ENCODE measurements around the gene CSTB.

CSTB gene

GRCh38 chr21:43733529-43734071 lies 42.5 kb downstream of the CSTB start:
- Mint-ChIP-seq H3K27me3 (no peaks in the 10 kb centered on the region), H3K36me3 (peaks cover 18% of the 10 kb centered on the region), H3K9me3 (no peaks in the 10 kb centered on the region), H3K27ac (peak overlapping the region; percentile 58), H3K4me3 (no peak overlapping the region), H3K4me1 (peaks cover 49% of the 10 kb centered on the region)
- no peak for DNase-seq
- CTCF ChIA-PET: interaction anchor here (0.6 kb wide), 1 partner anchor 1126 kb away, joined by 3 read pairs; no protein-coding TSS in a partner anchor

GRCh38 chr21:43733060-43733459 lies 43.0 kb downstream of the CSTB start:
- Mint-ChIP-seq H3K9me3 (no peaks in the 10 kb centered on the region), H3K36me3 (peaks cover 18% of the 10 kb centered on the region), H3K27me3 (no peaks in the 10 kb centered on the region), H3K4me3 (no peak overlapping the region), H3K4me1 (peaks cover 55% of the 10 kb centered on the region), H3K27ac (no peak overlapping the region)
- DNase-seq: no peak
- CTCF ChIA-PET: no interaction called here

DNA sequence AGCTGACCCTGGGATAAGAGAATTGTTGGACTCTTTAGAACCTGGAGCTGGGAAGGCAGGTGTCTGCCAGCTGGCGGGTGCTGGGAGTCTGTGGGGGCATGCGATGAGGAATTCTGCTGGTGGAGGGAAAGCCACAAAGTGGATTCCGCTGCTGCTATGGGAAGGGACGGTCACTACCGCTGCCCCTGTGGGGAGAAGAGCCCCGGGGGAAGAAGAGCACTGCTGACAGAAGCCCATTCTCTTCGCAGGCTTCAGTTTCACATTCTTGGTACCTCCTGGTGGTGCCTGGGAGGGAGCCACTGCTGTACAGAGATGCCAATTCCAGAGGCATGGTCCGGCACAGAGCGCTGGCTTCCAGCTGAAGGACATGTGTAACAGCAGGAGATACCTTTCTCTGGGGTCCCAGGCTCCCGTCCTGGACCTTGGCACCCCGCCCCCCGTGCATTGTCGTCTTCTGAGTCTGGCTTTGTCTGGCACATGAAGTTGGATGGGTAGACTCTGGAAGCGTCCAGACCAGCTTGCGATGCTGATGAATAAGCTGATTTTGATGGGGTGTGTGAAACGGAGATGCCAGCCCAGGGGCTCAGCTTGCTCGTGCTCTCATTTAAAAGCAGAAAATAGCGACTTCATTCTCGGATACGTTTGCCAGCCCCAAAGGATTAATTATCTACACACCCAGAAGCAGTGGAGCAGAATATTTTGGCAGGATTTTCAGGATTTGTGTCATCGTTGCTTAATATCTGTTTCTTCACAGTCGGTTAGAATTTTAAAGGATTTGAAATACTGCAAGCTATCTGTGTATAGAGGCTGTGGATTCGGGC lies 44.0 kb downstream of the CSTB start:
- Mint-ChIP-seq H3K27ac (no peak overlapping the region), H3K4me1 (peaks cover 64% of the 10 kb centered on the region), H3K4me3 (no peak overlapping the region), H3K27me3 (no peaks in the 10 kb centered on the region), H3K9me3 (no peaks in the 10 kb centered on the region), H3K36me3 (peaks cover 17% of the 10 kb centered on the region)
- no peak for DNase-seq
- CTCF ChIA-PET: no interaction called here

DNA sequence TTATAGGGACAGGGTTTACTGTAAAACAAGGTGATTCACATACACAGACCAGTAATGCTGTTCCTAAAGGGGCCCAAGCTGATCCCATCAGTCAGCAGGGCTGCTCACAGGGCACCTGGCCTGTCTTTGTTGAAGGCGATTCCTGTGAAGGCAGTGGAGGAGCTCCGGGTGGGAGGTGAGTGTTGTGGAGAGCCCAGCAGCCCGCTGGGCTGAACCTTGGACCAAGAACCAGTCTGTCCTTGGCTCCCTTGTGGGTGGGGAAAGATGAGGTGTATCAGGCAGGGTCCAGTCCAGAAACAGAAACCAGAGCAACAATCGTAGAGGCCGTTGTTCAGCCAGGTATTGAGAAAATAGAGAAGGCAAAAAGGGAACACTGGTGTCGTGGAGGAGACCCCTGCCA lies 44.6 kb downstream of the CSTB start:
- DNase-seq: no peak
- Mint-ChIP-seq H3K4me1 (peaks cover 70% of the 10 kb centered on the region), H3K36me3 (peaks cover 19% of the 10 kb centered on the region), H3K4me3 (no peak overlapping the region), H3K9me3 (no peaks in the 10 kb centered on the region), H3K27ac (peak overlapping the region; percentile 74), H3K27me3 (no peaks in the 10 kb centered on the region)
- CTCF ChIA-PET: no interaction called here

DNA sequence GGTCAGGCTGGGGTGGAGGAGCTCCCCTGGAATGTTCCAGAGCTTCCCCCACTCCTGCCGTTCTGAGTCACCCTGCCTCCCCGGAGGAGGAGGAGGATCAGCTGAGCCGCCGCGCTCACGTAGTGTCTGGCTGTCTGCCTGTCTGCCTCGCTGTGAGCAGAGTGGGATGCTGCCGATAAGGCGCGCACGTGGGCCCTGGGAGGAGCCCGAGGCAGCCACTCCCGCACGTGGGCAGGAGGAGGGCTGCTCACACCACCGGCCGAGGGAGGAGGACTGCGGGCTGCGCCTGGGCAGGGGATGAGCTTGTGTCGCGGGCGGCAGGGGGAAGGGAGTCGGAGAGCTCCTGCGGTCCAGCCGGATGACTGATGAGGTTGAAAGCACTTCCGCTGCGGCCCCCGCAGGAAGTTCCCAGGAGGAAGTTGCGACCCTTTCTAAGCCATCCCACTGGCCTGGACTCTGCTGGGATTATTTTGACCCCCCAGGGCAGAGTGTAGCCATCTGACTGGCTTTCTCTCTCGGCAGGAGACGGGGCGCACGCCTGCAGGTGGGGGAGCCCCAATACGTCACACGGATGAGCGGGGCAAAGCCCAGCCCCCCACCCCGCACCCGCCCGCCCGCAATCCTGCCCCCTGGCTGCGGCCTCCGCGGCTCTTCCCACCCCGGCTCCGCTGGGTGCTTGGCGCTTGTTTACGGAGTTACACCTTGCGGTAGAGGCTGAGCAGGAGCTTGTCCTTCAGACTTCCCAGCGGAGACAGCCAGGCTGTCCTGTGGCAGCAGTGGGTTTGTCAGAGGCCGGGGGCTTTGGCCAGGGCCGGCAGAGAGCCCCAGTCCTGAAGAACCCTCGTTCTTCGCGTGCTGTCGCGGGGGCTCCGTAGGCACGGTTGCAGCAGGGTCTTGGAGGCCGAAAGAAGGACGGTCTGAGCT lies 47.4 kb downstream of the CSTB start:
- CTCF ChIA-PET: interaction anchor here (0.5 to 0.8 kb wide), 3 partner anchors 9 to 761 kb away, joined by 3 to 4 read pairs (median 3); no protein-coding TSS in a partner anchor
- H3K27me3 Mint-ChIP-seq: no peaks in the 10 kb centered on the region
- peaks cover 66% of the 10 kb centered on the region for H3K4me1 Mint-ChIP-seq

DNA sequence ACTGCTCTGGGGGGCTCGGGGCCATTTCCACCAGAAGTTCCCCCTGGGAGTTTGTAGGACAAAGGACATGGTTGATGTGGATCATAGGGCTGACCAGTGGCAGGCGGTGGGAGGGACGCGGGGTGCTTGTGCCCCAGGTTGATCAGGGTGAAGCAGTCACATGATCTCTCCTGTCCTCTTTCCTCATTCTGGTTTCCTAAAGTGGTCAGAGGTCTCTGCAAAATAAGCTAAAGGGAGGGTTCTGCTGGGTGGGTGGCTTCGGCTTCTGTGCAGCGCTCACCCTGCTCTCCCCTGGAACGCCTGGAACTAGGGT lies 48.0 kb downstream of the CSTB start:
- Mint-ChIP-seq H3K27ac (no peak overlapping the region), H3K27me3 (no peaks in the 10 kb centered on the region), H3K4me1 (peaks cover 62% of the 10 kb centered on the region), H3K36me3 (peaks cover 14% of the 10 kb centered on the region), H3K4me3 (peak overlapping the region; percentile 53), H3K9me3 (no peaks in the 10 kb centered on the region)
- CTCF ChIA-PET: interaction anchor here (0.6 kb wide), 1 partner anchor 26 kb away, joined by 3 read pairs; no protein-coding TSS in a partner anchor
- DNase-seq: no peak

More for the DNA sequence above, 47.4 kb downstream of the CSTB start:
- peak; percentile 81 for DNase-seq
- no peaks in the 10 kb centered on the region for H3K9me3 Mint-ChIP-seq
- H3K27ac Mint-ChIP-seq: peak overlapping the region; percentile 68
- peaks cover 17% of the 10 kb centered on the region for H3K36me3 Mint-ChIP-seq
- peak overlapping the region; percentile 53 for H3K4me3 Mint-ChIP-seq

GRCh38 chr21:43727519-43728153 lies 48.5 kb downstream of the CSTB start:
- H3K9me3 Mint-ChIP-seq: no peaks in the 10 kb centered on the region
- peak overlapping the region; percentile 53 for H3K4me3 Mint-ChIP-seq
- H3K27ac Mint-ChIP-seq: no peak overlapping the region
- no peaks in the 10 kb centered on the region for H3K27me3 Mint-ChIP-seq
- DNase-seq: no peak
- CTCF ChIA-PET: no interaction called here
- peaks cover 60% of the 10 kb centered on the region for H3K4me1 Mint-ChIP-seq
- H3K36me3 Mint-ChIP-seq: peaks cover 14% of the 10 kb centered on the region

DNA sequence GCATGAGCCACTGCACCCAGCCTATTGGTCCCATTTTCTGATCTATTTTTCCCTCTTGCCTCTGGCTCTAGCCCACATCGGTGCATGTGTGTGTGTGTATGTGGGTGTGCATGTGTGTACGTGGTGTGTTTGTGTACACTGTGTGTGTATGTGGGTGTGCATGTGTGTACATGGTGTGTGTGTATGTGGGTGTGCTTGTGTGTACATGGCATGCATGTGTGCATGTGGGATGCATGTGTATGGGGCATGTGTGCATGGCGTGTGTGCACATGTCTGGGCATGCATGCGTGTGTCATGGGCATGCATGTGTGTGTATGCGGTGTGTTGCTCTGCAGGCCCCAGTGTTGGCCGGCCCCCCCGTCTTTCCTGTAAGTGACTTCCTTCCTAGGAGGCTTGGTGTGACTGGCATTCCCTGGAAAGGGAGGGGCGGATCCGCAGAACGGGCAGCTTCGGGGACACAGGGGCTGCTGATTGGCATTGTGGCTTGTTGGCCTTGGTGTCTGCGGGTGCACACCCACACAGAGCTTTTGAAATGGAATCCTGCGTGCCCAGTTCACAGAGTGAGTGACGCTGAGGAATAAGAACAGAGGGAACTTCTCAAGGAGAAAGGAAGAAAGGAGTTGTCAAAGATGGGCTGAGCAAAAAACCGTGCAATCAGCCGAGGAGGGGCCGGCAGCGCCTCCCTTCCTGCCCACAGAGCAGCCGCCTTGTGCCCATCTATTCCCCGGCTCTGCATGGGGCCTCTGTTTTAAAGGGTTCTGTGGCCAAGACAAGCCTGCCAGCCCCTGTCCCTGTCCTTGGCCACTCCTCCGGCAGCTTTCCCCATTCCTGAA lies 49.2 kb downstream of the CSTB start:
- H3K27ac Mint-ChIP-seq: no peak overlapping the region
- H3K9me3 Mint-ChIP-seq: no peaks in the 10 kb centered on the region
- CTCF ChIA-PET: no interaction called here
- H3K4me3 Mint-ChIP-seq: peak overlapping the region; percentile 52
- DNase-seq: no peak
- H3K27me3 Mint-ChIP-seq: no peaks in the 10 kb centered on the region
- peaks cover 14% of the 10 kb centered on the region for H3K36me3 Mint-ChIP-seq
- peaks cover 65% of the 10 kb centered on the region for H3K4me1 Mint-ChIP-seq
